Suprapubic skin (tissue), 4 donors: ENCODE data around the gene GALNT2. TPM values are rescaled to one million over a fixed set of nuclear protein-coding genes. Genes with fewer than 3 reads are reported as not detected.

Experiments
- DNase-seq, 2 donors: peaks; one replicate each; pipeline ENCODE4 v3.0.0-alpha.2; 2019; ENCODE audit warnings: low spot score in 2 of 2
- H3K27ac ChIP-seq: fragments of 200-600 bp; sonication (generic); one replicate; pipeline ENCODE4 v1.5.1; 2019
- H3K27me3 ChIP-seq: fragments of 200-600 bp; sonication (generic); one replicate; pipeline ENCODE4 v1.5.1; 2019
- H3K36me3 ChIP-seq: fragments of 200-600 bp; sonication (generic); one replicate; pipeline ENCODE4 v1.5.1; 2019
- H3K4me1 ChIP-seq: fragments of 200-600 bp; sonication (generic); one replicate; pipeline ENCODE4 v1.5.1; 2019
- H3K4me3 ChIP-seq: fragments of 200-600 bp; sonication (generic); one replicate; pipeline ENCODE4 v1.5.1; 2019; ENCODE audit warnings: mild to moderate bottlenecking
- H3K9me3 ChIP-seq: fragments of 200-600 bp; sonication (generic); one replicate; pipeline ENCODE4 v1.5.1; 2019
- EP300 ChIP-seq: sonication (generic); formaldehyde crosslinking; IDR thresholded peaks from one replicate; pipeline ENCODE4 v1.6.1; 2017; ENCODE audit warnings: antibody characterized with exemption
- POLR2A ChIP-seq, 2 donors: fragments of 450-650 bp; IDR thresholded peaks; one replicate each; pipeline ENCODE4 v1.6.1; 2017; ENCODE audit warnings: antibody characterized with exemption in 2 of 2, mild to moderate bottlenecking in 2 of 2, moderate library complexity in 2 of 2
- POLR2AphosphoS5 ChIP-seq, 3 donors: sonication (generic); formaldehyde crosslinking; IDR thresholded peaks; one replicate each; pipeline ENCODE4 v1.6.1; 2017; ENCODE audit warnings: antibody characterized with exemption in 3 of 3
- WGBS: methylation state at CpG from one replicate; pipeline ENCODE4 v1.1.5; 2018; 5-methylcytosine and 5-hydroxymethylcytosine counted together
- total RNA-seq, 4 donors: library from RNA; depleted of rRNA; stranded (reverse); fragments of >200 nt; gene quantifications; one replicate each; pipeline ENCODE4 v1.1.0, GENCODE V29; 2016
- TF ChIP-seq, protein P1 (sequence below), 2 donors: fragments of 200-600 bp in 1 of 2; fragments of 450-650 bp in 1 of 2; sonication (generic) in 1 of 2; IDR thresholded peaks; one replicate each; pipeline ENCODE4 v1.5.1; 2016 to 2019; ENCODE audit warnings: antibody characterized with exemption in 2 of 2, mild to moderate bottlenecking in 1 of 2, moderate library complexity in 1 of 2

GALNT2 gene
- total RNA-seq, 4 donors from 2014 or later = 24.1 to 40.2 (median 36.4) TPM

DNA sequence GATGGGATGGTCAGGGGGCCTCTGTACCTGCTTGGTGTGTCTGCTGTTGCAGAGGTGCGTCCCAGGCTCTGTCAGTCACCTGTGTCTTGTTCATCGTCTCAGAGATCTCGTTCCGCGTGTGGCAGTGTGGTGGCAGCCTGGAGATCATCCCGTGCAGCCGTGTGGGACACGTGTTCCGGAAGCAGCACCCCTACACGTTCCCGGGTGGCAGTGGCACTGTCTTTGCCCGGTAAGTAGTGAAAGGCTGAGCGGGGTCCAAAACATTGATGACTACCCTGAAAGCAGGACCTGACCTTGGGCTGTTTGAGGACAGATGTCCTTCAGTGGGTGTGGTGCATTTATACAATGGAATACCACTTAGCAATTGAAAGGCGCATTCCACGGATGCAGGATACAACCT lies 188.1 kb downstream of the GALNT2 start:
- WGBS = 89% methylated on average over 10 of the region's 15 CpGs
- H3K9me3 ChIP-seq = no peaks in the 10 kb centered on the region
- DNase-seq = no peak
- peaks cover 46% of the 10 kb centered on the region for H3K36me3 ChIP-seq
- no peak overlapping the region for H3K4me3 ChIP-seq
- no peaks in the 10 kb centered on the region for H3K4me1 ChIP-seq
- TF ChIP-seq, protein P1, sequence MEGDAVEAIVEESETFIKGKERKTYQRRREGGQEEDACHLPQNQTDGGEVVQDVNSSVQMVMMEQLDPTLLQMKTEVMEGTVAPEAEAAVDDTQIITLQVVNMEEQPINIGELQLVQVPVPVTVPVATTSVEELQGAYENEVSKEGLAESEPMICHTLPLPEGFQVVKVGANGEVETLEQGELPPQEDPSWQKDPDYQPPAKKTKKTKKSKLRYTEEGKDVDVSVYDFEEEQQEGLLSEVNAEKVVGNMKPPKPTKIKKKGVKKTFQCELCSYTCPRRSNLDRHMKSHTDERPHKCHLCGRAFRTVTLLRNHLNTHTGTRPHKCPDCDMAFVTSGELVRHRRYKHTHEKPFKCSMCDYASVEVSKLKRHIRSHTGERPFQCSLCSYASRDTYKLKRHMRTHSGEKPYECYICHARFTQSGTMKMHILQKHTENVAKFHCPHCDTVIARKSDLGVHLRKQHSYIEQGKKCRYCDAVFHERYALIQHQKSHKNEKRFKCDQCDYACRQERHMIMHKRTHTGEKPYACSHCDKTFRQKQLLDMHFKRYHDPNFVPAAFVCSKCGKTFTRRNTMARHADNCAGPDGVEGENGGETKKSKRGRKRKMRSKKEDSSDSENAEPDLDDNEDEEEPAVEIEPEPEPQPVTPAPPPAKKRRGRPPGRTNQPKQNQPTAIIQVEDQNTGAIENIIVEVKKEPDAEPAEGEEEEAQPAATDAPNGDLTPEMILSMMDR (IDR thresholded peaks at IDR 0.05) = no peak
- TF ChIP-seq EP300 (no peak), POLR2A (IDR thresholded peaks at IDR 0.05) (no peak), POLR2AphosphoS5 (IDR thresholded peaks at IDR 0.05) (no peak)
- H3K27ac ChIP-seq = no peak overlapping the region
- no peaks in the 10 kb centered on the region for H3K27me3 ChIP-seq

DNA sequence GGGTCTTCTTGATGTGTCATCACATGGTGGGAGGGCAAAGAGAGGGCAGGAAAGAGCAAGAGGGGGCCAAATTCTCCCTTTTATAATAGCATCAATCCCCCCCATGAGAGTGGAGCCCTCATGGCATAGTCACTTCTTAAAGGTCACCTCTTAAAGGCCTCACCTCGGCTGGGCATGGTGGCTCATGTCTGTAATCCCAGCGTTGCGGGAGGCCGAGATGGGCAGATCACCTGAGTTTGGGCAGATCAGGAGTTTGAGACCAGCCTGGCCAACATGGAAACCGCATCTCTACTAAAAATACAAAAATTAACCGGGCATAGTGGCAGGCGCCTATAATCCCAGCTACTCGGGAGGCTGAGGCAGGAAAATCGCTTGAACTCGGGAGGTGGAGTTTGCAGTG lies 189.0 kb downstream of the GALNT2 start:
- TF ChIP-seq POLR2A (IDR thresholded peaks at IDR 0.05) = no peak
- TF ChIP-seq, protein P1 (IDR thresholded peaks at IDR 0.05) = no peak
- no peak for TF ChIP-seq EP300
- TF ChIP-seq POLR2AphosphoS5 (IDR thresholded peaks at IDR 0.05) = no peak
- no peak overlapping the region for H3K27ac ChIP-seq
- peaks cover 42% of the 10 kb centered on the region for H3K36me3 ChIP-seq
- no peak overlapping the region for H3K4me3 ChIP-seq
- no peak for DNase-seq
- no peaks in the 10 kb centered on the region for H3K27me3 ChIP-seq
- 99% methylated on average over 10 of the region's 10 CpGs for WGBS
- no peaks in the 10 kb centered on the region for H3K9me3 ChIP-seq
- no peaks in the 10 kb centered on the region for H3K4me1 ChIP-seq

DNA sequence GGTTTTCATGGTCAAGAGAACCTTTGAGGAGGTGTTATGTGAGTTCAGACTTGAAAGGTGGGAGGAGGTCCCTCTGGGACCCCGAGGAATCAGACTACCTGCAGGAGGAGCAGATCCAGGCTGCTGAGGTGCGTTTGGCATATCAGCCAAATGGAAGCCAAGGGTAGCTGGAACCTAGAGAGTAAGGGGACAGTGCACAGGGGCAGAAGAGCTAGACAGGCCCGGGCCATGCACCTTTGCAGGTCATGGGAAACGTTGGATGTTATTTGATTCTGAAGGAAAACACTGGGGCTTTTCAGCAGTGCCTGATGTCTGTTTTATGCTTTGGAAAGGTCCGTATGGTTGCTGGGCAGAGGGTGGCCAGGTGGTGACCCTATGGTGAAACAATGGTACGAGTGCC lies 189.9 kb downstream of the GALNT2 start:
- Histone ChIP-seq H3K4me1 (no peaks in the 10 kb centered on the region), H3K27ac (no peak overlapping the region), H3K9me3 (no peaks in the 10 kb centered on the region), H3K4me3 (no peak overlapping the region), H3K27me3 (no peaks in the 10 kb centered on the region), H3K36me3 (peaks cover 42% of the 10 kb centered on the region)
- DNase-seq = no peak
- WGBS = 91% methylated on average over 5 of the region's 6 CpGs
- TF ChIP-seq EP300 = no peak
- no peak for TF ChIP-seq POLR2A (IDR thresholded peaks at IDR 0.05)
- TF ChIP-seq POLR2AphosphoS5 (IDR thresholded peaks at IDR 0.05) = no peak
- TF ChIP-seq, protein P1 (IDR thresholded peaks at IDR 0.05) = no peak

DNA sequence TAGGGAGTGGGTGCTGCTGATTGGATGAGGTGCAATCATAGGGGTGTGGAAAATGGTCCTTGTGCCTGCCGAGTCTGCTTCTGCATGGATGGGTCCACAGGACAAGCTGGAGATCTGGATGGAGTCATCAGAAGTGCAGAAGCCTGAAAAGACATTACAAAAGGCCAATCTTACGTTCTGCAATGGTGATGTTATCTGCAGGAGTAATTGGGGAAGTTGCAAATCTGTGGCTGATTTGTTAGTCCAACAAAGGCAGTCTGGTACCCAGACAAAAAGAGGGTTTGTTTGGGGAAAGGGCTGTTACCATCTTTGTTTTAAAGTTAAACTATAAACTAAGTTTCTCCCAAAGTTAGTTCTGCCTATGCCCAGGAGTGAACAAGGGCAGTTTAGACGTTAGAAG lies 192.6 kb downstream of the GALNT2 start:
- H3K4me1 ChIP-seq = no peaks in the 10 kb centered on the region
- WGBS = 86% methylated on average over 3 of the region's 3 CpGs
- H3K36me3 ChIP-seq = peaks cover 58% of the 10 kb centered on the region
- TF ChIP-seq POLR2AphosphoS5 (IDR thresholded peaks at IDR 0.05) (no peak), POLR2A (IDR thresholded peaks at IDR 0.05) (no peak), EP300 (no peak)
- no peaks in the 10 kb centered on the region for H3K9me3 ChIP-seq
- no peaks in the 10 kb centered on the region for H3K27me3 ChIP-seq
- no peak for DNase-seq
- H3K27ac ChIP-seq = no peak overlapping the region
- no peak overlapping the region for H3K4me3 ChIP-seq

DNA sequence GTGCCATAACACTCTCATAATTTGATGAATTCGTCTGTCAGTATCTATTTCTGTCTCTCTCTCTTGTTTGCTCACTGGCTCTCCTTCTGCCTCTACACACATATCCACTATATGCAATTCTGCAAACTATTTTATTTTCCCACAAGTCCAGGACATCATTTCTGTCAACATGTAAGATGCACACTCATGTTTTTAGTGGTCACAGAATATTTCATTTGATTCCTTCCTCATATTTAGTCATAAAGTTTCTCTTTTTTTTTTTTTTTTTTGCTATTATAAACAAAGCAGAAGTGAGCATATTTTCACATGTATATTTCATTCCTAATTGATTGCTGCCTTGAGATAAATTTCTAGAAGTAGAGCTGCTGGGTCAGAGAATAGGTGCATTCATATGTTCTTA lies 193.8 kb downstream of the GALNT2 start:
- DNase-seq = no peak
- 73% methylated on average over 1 of the region's 1 CpG for WGBS
- peaks cover 62% of the 10 kb centered on the region for H3K36me3 ChIP-seq
- H3K27ac ChIP-seq = no peak overlapping the region
- no peaks in the 10 kb centered on the region for H3K9me3 ChIP-seq
- H3K4me1 ChIP-seq = no peaks in the 10 kb centered on the region
- no peak overlapping the region for H3K4me3 ChIP-seq
- no peaks in the 10 kb centered on the region for H3K27me3 ChIP-seq
- no peak for TF ChIP-seq POLR2A (IDR thresholded peaks at IDR 0.05)
- no peak for TF ChIP-seq EP300
- no peak for TF ChIP-seq POLR2AphosphoS5 (IDR thresholded peaks at IDR 0.05)
- TF ChIP-seq, protein P1 (IDR thresholded peaks at IDR 0.05) = no peak
